Hematopoietic multipotent progenitor cell treated with erythropoietin and hydrocortisone succinate and interleukin-3 and kit ligand, for 17 days (in vitro differentiated cells): Measurements from ENCODE around the gene KDM4C.

Experiments used
- DNase-seq: peaks from one replicate; pipeline ENCODE4 v3.0.0-alpha.2; 2015; ENCODE audit warnings: low spot score

KDM4C gene

DNA sequence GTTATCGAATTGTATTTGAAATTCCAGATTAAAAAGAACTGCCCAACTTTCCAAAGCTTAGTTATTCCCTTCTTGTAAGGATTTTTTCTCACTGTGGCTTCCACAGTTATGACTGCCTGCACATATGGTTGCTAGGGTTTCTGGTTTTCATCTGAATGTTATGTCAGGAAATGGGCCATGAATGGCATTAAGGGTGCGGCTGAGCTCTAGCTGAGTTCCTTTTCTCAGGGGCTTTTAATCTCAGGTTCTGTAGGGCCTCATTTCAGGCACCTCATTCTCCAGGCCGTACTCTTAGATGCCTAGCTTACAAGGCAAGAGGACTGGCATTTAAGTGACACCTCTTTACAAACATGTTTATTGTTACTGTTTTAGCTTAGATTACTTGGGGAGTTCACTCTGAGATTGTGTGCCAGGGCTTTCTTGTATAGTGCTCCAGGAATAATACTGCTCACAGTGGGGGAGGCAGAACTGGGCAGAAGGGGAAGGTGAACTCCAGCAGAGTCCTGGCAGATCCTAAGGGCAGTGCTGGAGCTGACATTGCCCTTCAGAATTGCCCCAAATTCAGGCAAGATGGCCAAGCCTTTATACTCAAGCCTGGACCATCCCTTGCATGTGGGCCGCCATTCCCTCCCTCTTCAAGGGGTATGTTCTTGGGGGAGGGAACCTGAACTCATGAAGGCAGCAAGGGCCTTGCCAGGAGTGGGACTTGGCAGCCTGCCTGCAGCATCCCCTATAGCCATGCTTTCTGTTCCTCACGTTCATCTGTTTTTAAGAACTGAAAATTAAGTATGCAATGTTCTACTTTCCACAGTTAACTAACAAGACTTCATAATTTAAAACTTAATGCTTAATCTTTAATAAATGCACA, 111.5 kb downstream of the KDM4C start:
- DNase-seq: no peak

DNA sequence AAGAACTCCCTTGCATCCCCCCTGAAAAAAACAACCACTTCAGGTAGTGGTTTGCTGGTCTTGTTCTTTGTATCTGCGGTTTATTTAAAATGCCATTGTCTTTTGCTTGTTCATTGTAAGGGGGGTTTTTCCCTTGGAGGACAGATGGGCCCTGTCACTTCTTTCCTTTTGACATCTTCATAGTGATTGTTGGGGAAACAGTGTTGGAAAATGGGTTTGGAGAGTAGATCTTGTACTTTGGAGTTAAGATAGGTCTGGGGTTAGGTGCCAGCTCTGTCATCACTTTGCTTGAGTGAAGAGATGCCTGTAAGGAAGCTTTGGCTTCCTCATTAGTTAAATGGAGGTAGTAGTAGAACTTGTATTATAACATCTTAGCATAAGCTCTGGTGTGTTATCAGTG, 112.4 kb downstream of the KDM4C start:
- no peak for DNase-seq

DNA sequence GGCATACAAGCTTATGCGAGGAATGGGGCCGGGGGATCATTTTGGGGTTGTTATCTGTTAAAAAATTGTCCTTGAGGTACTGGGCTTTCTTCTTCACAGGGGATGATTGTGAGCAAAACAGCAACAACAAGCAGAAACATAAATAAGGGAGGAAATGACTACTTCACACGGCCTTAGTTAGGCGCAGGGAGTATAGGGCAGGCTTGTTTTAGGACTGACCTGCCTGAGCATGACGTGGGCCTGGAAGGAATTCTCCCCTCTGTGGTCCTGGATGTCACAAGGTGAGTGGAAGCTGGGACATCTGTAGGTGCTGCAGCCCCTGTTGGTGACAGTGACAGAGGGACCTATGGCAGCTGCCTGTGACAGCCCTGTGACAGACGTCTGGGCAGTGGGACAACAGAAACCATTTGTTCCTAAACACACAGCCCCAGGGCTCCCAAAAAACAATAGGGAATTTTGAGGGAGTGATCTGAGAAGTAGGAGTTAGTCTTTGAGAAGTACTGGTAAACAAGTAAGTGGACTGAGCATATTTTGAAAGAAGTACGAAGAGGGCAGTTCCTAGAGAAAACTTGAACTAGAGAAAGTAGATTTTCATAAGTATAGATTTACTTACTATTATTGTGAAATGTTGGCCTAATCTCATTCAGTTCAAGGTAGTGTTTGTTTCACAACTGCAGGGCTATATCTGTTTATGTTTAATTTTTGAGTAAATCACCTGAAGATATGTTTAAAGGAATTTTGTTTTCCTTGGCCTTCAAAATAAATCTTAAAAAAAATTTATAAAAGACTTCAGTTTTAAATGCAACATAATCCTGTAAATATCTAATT, 113.1 kb downstream of the KDM4C start:
- no peak for DNase-seq

DNA sequence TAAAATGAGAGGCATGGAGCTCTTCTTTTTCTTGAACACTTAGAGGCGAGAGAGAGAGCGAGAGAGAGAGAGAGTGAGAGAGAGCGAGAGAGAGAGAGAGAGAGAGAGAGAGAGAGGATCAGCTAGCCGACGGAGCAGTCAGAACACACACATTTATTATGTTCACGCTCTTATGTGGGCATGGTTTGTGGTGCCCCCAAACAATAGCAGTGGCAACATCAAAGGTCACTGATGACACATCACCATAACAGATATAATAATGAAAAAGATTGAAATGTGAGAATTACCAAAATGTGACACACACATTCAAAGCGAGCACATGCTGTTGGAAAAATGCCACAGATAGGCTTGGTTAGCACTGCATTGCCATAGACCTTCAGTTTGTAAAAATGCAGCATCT, 116.1 kb downstream of the KDM4C start:
- DNase-seq: no peak

DNA sequence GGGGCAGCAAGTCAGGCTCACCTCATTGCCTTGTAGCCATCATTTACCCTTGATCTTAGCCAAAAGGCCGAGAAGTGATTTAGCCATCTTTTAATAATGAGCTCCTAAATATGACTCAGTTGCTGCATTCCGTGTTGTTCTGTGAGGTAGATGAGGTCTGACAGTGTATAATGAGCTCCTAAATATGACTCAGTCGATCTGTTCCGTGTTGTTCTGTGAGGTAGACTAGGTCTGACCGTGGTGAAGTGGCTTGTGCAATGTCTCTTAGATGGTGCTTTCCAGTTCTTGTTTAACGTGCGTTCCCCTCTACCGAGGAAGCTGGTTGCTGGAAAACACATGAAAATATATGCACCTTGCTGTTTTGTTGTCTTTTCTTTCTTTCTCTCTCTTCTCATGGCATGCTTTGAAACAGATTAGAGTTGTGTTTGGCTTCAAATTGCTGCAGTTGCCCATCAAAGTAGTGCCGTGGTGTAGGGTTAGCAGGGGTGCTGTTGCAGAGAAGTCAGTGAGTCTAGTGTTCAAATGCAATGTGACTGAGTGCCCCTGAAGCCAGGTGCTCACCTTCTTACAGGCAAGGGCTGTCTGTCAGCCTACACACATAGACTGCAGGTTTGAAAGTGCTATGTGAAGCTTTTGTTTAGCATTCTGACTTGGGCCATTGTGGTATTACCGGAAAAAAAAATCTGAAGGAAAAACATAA, 118.6 kb downstream of the KDM4C start:
- DNase-seq: no peak

DNA sequence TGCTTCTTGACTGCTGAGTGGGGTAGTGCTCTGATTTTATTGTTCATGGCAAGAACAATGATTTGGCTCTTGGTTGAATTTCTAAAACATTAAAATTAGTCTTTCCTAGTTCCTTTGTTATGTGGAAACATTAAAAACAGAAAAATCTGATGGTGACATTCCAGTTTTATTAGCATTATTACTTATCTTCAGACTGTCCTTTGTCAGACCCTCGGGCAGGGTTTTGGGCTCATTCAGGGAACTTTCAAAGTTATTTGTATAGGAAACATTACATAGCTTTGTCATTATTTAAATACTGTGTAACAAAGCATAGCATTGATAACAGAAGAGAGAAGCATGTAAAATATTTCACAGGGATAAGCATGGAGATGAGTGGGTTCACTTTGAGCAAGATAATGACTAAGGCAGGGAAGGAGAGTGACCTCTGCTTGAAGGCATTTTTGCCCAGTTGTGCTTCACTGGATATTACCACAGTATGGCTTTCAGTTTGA, 119.9 kb downstream of the KDM4C start:
- DNase-seq: no peak

DNA sequence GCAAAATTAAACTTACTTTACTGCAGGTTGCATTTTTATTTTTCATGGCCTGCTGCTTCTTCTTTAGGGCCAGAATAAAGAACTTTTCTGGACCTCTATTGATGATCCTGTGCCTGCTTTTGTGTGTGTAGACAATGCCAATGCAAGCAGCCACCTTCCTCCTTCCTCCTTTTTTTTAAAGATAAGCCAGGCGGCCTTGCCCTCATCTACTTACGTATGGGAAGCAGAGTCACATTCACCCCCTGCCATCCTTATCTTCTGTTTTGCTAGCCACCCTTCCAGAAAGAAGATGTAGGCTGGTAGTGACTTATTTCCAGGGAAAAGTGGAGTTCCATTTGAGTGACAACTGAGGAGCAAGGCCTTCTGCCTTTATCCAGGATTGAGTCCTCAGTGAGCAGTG, 122.9 kb downstream of the KDM4C start:
- peak; percentile 39 for DNase-seq

DNA sequence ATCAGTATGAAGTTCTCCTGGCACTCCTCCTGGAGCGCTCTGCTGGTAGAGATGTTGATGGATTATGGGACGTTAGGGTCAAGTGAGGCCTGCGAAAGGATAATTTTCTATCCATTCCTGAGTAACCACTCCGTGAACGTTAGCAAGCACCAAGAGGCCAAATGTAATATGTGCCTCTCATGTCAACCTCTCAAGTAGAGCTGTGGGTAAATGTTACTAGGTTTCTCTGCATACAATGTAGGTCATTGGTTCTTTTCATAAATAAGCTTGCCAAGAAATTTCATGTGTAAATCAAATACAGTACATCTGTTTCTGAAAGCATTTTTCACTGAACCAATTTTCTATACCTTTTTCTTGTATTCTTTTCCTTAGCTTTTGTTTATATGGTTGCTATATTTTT, 126.3 kb downstream of the KDM4C start:
- DNase-seq: no peak

DNA sequence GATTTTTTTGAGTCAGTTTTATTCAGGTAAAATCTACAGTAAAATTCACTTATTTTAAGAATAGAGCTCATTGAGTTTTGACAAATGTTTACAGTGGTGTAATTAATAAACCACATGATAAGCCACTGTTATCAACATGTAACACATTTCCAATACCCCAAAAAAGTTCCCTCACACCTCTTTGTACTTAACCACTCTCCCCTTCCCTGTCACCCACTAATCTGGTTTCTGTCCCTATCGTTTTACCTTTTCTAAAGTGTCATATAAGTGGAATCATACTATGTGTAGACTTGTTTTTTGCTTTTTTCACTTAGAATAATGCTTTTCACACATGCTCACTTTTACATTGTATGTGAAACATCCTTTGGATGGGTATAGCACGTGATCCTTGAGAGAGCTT, 127.2 kb downstream of the KDM4C start:
- peak; percentile 58 for DNase-seq

DNA sequence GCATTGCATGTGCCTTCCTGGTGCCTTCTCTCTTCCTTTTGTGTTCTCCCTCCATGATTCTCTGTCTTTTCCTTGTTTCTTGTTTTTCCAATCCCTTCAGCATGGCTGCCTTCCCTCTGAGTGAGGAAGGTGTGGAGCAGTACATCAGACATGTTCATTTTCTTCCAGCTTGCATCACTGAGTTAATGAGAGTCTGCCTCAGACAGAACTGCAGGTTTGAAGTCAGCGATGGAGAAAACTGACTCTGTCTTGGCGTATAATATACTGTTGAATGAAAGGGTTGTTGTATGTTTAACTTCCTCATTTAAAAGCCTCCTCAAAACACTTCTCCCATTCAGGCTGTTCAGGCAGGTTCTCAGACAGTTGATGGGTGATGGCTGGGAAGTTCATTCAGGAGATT, 129.3 kb downstream of the KDM4C start:
- no peak for DNase-seq

DNA sequence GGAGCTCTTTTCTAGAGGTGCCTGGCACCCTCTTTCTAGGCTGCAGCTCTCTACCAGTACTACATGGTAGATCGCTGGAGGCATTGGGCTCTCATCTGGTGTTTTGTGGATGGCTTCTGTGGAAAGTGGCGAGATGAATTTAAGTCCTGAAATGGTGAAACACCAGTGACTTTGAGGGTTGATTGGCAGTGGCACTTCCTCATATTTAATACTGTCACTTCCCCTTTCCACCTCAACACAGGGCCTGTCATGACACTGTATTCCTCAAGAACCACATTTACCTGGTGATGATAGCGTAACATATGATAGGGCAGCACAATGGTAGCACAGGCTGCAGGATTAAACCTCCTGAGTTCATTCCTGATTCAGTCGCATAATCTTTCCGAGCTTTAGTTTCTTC, 132.1 kb downstream of the KDM4C start:
- no peak for DNase-seq

DNA sequence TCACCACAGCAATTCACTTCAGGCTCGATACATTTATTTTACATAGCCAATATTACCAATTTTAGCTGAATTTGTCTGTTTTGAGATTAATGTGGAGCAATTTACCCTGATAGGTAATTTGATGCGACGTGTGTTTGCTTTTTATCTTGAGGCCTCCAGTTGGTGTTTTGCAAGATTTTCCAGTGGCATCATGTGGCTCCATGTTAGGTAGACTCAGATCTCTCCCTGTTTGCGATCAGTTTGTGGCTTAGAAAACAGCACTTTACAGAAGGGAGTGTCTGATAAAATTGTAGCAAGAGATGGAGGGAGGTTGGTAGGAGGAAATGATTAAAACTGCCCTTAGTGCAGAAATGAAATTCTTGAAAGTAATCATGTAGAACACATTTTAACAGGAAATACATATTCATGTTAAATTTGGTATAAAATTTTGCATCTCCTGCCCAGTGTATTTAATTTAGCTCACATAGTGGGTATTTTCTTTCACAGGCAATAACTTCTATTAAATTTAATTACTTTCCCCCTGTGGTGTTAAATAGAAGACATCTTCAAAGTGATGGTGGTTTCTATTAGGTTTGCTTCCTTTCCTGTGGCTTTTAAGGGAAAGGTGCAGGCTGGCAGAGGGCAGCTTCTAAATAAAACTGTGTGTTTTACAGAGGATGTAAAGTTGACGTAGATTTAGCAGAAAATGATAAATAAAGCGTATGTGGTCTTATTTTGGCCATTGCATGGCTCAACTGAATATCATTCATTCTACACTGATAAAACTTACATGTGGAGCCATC, 135.8 kb downstream of the KDM4C start:
- peak; percentile 71 for DNase-seq

DNA sequence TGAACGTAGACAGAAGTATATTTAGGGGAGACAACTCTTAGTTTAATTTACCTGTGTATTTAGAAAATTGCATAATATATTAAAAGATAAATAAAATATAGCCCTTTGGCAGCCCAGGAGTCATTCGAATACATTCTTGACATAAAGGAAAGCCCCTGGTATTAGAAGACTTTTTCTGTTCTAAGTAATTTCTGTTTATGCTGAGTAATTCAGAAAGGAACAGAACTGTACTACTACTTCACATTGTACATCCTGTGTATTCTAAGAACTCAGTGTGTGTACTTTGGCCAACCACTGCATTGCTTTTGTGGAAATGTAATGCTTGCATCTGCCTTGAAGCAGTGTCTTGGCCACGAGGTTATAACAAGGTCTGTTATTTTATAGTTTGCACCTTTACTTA, 136.4 kb downstream of the KDM4C start:
- peak; percentile 40 for DNase-seq

DNA sequence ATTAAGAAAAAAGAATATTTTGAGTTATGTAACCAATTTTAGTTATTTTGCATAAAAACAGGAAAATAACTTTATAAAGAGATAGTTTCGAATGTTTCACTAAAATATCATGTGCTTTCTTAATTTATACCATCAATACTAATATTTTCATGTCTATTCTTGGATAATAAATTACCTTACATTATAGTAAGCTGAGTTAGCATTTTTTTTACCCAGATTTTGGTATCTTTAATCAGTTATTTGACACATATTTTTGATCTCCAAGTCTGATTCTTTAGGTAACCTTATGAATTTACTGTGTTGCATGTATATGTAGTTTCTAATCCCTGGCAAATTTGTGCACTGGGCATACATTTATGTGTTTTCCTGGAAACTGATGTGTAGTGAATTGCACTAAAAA, 138.0 kb downstream of the KDM4C start:
- no peak for DNase-seq

DNA sequence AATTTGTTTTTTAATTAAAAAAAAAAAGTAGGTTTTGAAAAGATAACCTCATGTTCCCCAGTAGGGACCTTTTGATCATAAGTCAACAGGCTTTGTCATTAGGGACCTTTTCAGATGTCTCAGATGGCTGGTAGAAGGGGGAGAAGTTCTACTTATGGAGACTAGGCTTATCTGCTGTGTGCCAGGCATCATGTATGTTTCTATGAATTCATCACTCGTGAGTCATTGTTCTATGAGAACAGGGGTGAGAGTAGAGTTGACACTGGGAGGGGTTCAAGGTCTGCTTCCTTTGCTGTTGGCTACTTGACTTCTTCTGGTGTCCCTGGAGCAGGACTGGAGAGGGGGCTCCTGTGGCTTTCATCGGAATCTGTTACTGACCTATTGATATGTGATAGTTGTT, 138.8 kb downstream of the KDM4C start:
- DNase-seq: peak; percentile 77

DNA sequence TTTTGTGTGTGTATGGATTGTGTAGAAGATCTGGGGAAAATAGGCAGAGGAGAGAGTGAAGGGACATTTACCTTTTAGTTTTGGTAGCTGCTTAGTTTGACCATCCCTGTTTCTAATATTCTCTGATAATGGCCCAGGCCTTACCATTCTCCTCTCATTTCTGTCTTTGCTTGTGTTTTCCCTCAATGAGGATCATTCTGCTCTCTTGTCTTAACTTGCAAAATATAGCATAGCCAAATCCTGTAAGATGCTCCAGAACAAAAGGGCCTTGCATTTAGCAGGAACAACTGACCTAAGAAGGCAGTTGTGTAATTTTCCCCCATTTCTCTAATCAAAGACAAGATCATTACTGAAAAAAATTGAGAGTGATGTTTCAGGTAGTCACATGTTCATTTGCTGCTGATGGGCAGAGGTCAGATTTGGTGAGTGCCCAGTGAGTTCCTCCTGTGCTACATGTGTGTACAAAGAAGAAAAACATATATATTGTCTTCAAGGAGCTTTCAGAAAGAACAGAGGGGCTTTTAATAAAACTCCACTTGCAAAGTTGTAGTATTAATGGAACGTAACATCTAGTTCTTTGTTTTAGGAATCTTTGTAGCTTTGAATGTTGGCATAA, 139.5 kb downstream of the KDM4C start:
- DNase-seq: no peak

DNA sequence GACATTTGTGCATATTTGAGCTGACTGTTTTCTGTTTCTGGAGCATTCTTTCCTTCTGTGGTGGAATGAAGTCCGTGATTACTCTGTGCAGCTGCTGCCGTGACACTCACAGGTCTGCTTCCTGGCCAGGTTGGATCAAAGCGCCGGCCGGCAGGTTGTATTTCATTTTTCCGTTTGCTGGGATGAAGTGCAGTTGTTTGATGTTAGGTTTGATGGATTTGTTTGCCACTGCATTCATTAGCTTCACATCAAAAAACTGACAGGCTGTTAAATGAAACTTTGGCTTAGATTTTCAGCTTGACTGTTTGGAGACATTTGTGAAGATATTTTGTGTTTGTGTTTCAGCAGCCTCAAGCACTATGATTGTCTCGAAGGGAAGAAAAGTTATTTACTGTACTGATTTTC, 140.1 kb downstream of the KDM4C start:
- no peak for DNase-seq

DNA sequence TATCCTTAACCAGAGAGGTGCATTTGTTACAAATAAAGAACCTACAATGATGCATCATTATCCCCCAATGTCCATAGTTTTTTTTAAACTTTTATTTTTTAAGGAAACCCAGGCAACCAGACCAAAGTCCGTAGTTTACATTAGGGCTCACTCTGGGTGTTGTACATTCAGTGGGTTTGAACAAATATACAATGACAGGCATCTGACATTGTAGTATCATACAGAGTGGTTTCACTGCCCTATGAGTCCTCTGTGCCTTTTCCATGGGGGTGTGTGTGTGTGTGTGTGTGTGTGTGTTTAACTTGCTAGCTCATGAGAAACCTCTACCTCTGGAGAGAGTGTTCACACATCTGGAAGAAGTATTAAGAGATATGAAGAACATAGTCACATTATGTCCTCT, 141.5 kb downstream of the KDM4C start:
- no peak for DNase-seq

DNA sequence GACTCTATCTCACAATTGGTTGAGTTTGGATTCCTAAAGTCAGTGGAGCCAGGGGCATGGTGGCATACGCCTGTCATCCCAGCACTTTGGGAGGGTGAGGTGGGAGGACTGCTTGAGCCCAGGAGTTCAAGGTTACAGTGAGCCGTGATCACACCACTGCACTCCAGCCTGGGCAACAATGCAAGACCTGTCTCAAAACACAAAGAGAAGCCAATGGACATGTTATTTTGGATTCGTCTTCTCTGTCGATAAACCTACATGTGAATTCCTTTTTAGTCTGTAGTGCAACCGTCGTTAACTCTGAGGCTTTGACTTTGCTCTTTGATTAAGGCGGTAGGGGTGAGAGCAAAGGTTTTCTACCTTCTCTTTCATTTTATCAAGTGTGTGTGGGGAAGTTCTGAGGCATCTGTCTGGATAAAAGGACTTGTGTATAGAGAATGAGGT, 142.7 kb downstream of the KDM4C start:
- no peak for DNase-seq

DNA sequence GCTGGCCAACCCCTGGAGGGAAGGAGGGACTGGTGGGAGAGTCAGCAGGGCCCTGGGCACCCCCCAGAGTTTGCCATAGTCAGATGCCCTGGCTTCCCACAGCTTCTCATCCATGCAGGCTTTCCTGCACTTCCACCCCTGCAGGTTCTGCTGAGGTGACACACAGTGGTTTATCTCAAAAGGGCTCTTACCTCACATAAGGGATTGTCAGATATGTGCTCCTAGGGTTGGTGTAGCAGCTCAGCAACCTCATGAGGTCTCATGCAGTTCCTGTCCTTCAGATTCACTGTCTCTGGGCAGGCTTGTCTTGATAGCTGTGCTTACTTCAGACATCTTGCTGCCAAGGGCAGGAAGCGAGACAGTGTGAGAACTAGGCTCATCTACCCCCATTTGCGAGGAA, 143.4 kb downstream of the KDM4C start:
- DNase-seq: peak; percentile 60

DNA sequence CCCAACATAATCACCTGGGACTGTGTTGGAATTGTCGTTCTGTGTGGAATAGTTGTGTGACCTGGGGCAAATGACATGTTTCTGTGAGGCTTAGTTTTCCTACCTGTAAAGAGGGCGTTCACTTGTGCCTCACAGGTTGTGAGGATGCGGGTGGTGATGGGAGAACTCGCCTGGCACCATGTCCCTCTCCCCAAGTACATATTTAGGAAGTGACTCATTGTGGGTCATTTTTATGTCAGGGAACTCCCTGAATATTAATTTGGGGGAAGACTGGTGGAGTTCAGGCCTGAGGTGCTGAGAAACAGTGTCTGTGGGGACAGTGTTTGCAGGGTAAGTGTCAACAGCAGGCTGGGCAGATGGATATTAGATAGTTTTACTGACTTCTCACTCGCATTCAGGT, 144.7 kb downstream of the KDM4C start:
- DNase-seq: no peak
